GM23338 (cell line): ENCODE data around the gene SFPQ. TPM values are rescaled to one million over a fixed set of nuclear protein-coding genes. Genes with fewer than 3 reads are reported as not detected.

Experiments
- ATAC-seq: fragments of 200-7000 bp; cut with Tn5 transposase; 3 replicates; pipeline ENCODE4 v1.9.1; 2020
- DNase-seq: peaks from one replicate; pipeline ENCODE4 v3.0.0-alpha.2; 2015; ENCODE audit warnings: low spot score
- H2AFZ ChIP-seq: fragments of 200-600 bp; sonication (generic); 2 replicates; pipeline ENCODE4 v1.8.0; 2016; ENCODE audit warnings: antibody characterized with exemption, mild to moderate bottlenecking, moderate library complexity
- H3F3A ChIP-seq: fragments of 200-600 bp; sonication (generic); replicated peaks from 2 replicates; pipeline ENCODE4 v1.8.0; 2017; ENCODE audit warnings: antibody characterized with exemption, mixed run types, low read depth
- H3K27ac ChIP-seq: fragments of 200-600 bp; sonication (generic); 2 replicates; pipeline ENCODE4 v1.6.1; 2016; ENCODE audit warnings: low read depth
- H3K27me3 ChIP-seq: fragments of 200-600 bp; sonication (generic); 2 replicates; pipeline ENCODE4 v1.8.0; 2016; ENCODE audit warnings: mild to moderate bottlenecking, mixed run types, moderate library complexity; ENCODE audit not compliant: insufficient read depth
- H3K36me3 ChIP-seq: fragments of 200-600 bp; sonication (generic); 2 replicates; pipeline ENCODE4 v1.8.0; 2016; ENCODE audit warnings: mild to moderate bottlenecking; ENCODE audit not compliant: insufficient read depth
- H3K4me1 ChIP-seq: fragments of 200-600 bp; sonication (generic); 2 replicates; pipeline ENCODE4 v1.8.0; 2016; ENCODE audit warnings: mild to moderate bottlenecking, moderate library complexity; ENCODE audit not compliant: insufficient read depth
- H3K4me2 ChIP-seq: fragments of 200-600 bp; sonication (generic); 2 replicates; pipeline ENCODE4 v1.7.1; 2017; ENCODE audit warnings: mixed run types
- H3K4me3 ChIP-seq: fragments of 200-600 bp; sonication (generic); 2 replicates; pipeline ENCODE4 v1.6.1; 2016; ENCODE audit warnings: mixed run types
- H3K79me2 ChIP-seq: fragments of 200-600 bp; sonication (generic); replicated peaks from 2 replicates; pipeline ENCODE4 v1.8.0; 2017; ENCODE audit warnings: mild to moderate bottlenecking; ENCODE audit not compliant: insufficient read depth
- H3K9me2 ChIP-seq: fragments of 200-600 bp; sonication (generic); 2 replicates; pipeline ENCODE4 v1.8.0; 2017; ENCODE audit not compliant: insufficient read depth
- H4K20me1 ChIP-seq: fragments of 200-600 bp; sonication (generic); replicated peaks from 2 replicates; pipeline ENCODE4 v1.8.0; 2017; ENCODE audit warnings: mild to moderate bottlenecking; ENCODE audit not compliant: insufficient read depth
- H3K27ac Mint-ChIP-seq: 2 replicates; pipeline ENCODE4 v1.8.0; 2020; ENCODE audit warnings: inconsistent platforms, mild to moderate bottlenecking, moderate library complexity, mixed read lengths
- H3K27me3 Mint-ChIP-seq: 3 replicates; pipeline ENCODE4 v1.8.0; 2022; ENCODE audit warnings: low read depth, mild to moderate bottlenecking, moderate library complexity, mixed read lengths, inconsistent platforms; ENCODE audit not compliant: insufficient read depth, poor library complexity
- H3K36me3 Mint-ChIP-seq: 3 replicates; pipeline ENCODE4 v1.8.0; 2021; ENCODE audit warnings: low read depth, mild to moderate bottlenecking, inconsistent platforms, moderate library complexity, mixed read lengths
- H3K4me1 Mint-ChIP-seq: 3 replicates; pipeline ENCODE4 v1.8.0; 2020; ENCODE audit warnings: mild to moderate bottlenecking, inconsistent platforms, mixed read lengths
- H3K4me3 Mint-ChIP-seq: 3 replicates; pipeline ENCODE4 v1.8.0; 2021; ENCODE audit warnings: moderate library complexity, mild to moderate bottlenecking, inconsistent platforms, mixed read lengths
- H3K9me3 Mint-ChIP-seq: 3 replicates; pipeline ENCODE4 v1.8.0; 2020; ENCODE audit warnings: moderate library complexity, mild to moderate bottlenecking, inconsistent platforms, mixed read lengths
- CREB1 ChIP-seq: fragments of 250-450 bp; sonication (Bioruptor Pico); IDR thresholded peaks from 2 replicates; pipeline ENCODE4 v1.5.0; 2020; ENCODE audit warnings: low read depth, mild to moderate bottlenecking, moderate library complexity
- EZH2 ChIP-seq: fragments of 200-600 bp; sonication (generic); IDR thresholded peaks from one replicate; pipeline ENCODE4 v1.8.0; 2017; ENCODE audit warnings: antibody characterized with exemption, mild to moderate bottlenecking, low read depth; ENCODE audit not compliant: unreplicated experiment
- EZH2phosphoT487 ChIP-seq: fragments of 200-600 bp; sonication (generic); IDR thresholded peaks from one replicate; pipeline ENCODE4 v1.8.1; 2018; ENCODE audit warnings: antibody characterized with exemption; ENCODE audit not compliant: unreplicated experiment
- POLR2AphosphoS5 ChIP-seq: IDR thresholded peaks from 2 replicates; pipeline ENCODE4 v1.6.1; 2016; ENCODE audit warnings: antibody characterized with exemption, low read depth
- ZNF331 ChIP-seq: fragments of 250-450 bp; sonication (Bioruptor Pico); IDR thresholded peaks from 2 replicates; pipeline ENCODE4 v1.5.0; 2020; ENCODE audit warnings: low read depth, mild to moderate bottlenecking, moderate library complexity
- polyA plus RNA-seq: library from polyadenylated mRNA; unstranded; fragments of >200 nt; fragmentation: Nextera tagmentation; extraction: Ambion mirVana; gene quantifications from 2 replicates; pipeline ENCODE4 v1.2.1, GENCODE V29; 2016
- total RNA-seq: library from RNA; depleted of rRNA; stranded (reverse); fragments of >200 nt; shearing (Covaris generic); gene quantifications from 2 replicates; pipeline ENCODE4 v1.2.3, GENCODE V29; 2014
- TF ChIP-seq, protein P1 (sequence below): IDR thresholded peaks from 2 replicates; pipeline ENCODE4 v1.6.1; 2016; ENCODE audit warnings: antibody characterized with exemption
- TF ChIP-seq, protein P2 (sequence below): fragments of 250-450 bp; sonication (Bioruptor Pico); IDR thresholded peaks from 2 replicates; pipeline ENCODE4 v1.5.0; 2020; ENCODE audit warnings: mild to moderate bottlenecking, moderate library complexity
- TF ChIP-seq, protein P3 (sequence below), 2 experiments: fragments of 200-600 bp in 1 of 2; sonication (generic) in 1 of 2; conservative IDR thresholded peaks; 2 replicates each; pipeline versions ENCODE4 v1.5.1 to v1.6.1; 2016 to 2017; ENCODE audit warnings: antibody characterized with exemption in 2 of 2, low read depth in 2 of 2, mild to moderate bottlenecking in 2 of 2, moderate library complexity in 1 of 2

Gene SFPQ
- total and polyA plus RNA-seq, 2 experiments from 2014 or later, result 258 to 352 TPM

DNA sequence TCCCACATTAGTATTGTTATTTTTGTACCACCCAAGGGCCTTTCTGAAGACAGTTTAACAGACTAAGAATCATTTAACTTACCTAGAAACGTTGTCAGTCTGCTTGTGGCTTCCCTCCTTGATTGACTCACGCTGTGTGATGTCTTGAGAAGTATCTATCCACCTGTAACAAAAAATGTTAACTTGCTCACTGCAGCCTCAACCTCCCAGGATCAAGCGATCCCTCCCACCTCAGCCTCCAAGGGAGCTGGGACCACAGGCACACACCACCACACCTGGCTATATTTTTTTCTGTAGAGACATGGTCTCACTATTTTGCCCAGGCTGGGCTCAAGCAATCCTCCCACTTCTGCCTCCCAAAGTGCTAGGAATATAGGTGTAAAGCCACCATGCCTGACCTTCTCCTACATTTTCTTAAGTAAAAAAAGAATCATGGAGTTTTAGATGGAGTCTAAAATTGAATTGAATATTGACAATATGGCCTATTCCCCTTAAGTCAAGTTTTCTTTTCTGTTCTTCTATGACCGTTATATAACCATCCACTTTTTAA, 15.6 kb downstream of the SFPQ start:
- peaks cover 10% of the 10 kb centered on the region for H3K27me3 Mint-ChIP-seq
- Histone ChIP-seq H4K20me1 (peaks cover 55% of the 10 kb centered on the region), H3K27me3 (no peaks in the 10 kb centered on the region), H3K27ac (peak overlapping the region; percentile 35; the same call in 1 of the 2 replicates), H3K4me2 (no peak overlapping the region), H3K79me2 (peaks cover 39% of the 10 kb centered on the region), H3K36me3 (peaks cover 68% of the 10 kb centered on the region), H3F3A (peaks cover 64% of the 10 kb centered on the region), H3K4me3 (no peak overlapping the region), H2AFZ (no peak overlapping the region), H3K9me2 (no peaks in the 10 kb centered on the region), H3K4me1 (no peaks in the 10 kb centered on the region)
- no peak for ATAC-seq
- H3K9me3 Mint-ChIP-seq, result no peaks in the 10 kb centered on the region
- TF ChIP-seq ZNF331 (CRISPR knock-in tag) (no peak), POLR2AphosphoS5 (no peak), EZH2phosphoT487 (peak; percentile 32), CREB1 (no peak), EZH2 (no peak)
- TF ChIP-seq, protein P1, sequence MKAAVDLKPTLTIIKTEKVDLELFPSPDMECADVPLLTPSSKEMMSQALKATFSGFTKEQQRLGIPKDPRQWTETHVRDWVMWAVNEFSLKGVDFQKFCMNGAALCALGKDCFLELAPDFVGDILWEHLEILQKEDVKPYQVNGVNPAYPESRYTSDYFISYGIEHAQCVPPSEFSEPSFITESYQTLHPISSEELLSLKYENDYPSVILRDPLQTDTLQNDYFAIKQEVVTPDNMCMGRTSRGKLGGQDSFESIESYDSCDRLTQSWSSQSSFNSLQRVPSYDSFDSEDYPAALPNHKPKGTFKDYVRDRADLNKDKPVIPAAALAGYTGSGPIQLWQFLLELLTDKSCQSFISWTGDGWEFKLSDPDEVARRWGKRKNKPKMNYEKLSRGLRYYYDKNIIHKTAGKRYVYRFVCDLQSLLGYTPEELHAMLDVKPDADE, result no peak
- TF ChIP-seq, protein P2, sequence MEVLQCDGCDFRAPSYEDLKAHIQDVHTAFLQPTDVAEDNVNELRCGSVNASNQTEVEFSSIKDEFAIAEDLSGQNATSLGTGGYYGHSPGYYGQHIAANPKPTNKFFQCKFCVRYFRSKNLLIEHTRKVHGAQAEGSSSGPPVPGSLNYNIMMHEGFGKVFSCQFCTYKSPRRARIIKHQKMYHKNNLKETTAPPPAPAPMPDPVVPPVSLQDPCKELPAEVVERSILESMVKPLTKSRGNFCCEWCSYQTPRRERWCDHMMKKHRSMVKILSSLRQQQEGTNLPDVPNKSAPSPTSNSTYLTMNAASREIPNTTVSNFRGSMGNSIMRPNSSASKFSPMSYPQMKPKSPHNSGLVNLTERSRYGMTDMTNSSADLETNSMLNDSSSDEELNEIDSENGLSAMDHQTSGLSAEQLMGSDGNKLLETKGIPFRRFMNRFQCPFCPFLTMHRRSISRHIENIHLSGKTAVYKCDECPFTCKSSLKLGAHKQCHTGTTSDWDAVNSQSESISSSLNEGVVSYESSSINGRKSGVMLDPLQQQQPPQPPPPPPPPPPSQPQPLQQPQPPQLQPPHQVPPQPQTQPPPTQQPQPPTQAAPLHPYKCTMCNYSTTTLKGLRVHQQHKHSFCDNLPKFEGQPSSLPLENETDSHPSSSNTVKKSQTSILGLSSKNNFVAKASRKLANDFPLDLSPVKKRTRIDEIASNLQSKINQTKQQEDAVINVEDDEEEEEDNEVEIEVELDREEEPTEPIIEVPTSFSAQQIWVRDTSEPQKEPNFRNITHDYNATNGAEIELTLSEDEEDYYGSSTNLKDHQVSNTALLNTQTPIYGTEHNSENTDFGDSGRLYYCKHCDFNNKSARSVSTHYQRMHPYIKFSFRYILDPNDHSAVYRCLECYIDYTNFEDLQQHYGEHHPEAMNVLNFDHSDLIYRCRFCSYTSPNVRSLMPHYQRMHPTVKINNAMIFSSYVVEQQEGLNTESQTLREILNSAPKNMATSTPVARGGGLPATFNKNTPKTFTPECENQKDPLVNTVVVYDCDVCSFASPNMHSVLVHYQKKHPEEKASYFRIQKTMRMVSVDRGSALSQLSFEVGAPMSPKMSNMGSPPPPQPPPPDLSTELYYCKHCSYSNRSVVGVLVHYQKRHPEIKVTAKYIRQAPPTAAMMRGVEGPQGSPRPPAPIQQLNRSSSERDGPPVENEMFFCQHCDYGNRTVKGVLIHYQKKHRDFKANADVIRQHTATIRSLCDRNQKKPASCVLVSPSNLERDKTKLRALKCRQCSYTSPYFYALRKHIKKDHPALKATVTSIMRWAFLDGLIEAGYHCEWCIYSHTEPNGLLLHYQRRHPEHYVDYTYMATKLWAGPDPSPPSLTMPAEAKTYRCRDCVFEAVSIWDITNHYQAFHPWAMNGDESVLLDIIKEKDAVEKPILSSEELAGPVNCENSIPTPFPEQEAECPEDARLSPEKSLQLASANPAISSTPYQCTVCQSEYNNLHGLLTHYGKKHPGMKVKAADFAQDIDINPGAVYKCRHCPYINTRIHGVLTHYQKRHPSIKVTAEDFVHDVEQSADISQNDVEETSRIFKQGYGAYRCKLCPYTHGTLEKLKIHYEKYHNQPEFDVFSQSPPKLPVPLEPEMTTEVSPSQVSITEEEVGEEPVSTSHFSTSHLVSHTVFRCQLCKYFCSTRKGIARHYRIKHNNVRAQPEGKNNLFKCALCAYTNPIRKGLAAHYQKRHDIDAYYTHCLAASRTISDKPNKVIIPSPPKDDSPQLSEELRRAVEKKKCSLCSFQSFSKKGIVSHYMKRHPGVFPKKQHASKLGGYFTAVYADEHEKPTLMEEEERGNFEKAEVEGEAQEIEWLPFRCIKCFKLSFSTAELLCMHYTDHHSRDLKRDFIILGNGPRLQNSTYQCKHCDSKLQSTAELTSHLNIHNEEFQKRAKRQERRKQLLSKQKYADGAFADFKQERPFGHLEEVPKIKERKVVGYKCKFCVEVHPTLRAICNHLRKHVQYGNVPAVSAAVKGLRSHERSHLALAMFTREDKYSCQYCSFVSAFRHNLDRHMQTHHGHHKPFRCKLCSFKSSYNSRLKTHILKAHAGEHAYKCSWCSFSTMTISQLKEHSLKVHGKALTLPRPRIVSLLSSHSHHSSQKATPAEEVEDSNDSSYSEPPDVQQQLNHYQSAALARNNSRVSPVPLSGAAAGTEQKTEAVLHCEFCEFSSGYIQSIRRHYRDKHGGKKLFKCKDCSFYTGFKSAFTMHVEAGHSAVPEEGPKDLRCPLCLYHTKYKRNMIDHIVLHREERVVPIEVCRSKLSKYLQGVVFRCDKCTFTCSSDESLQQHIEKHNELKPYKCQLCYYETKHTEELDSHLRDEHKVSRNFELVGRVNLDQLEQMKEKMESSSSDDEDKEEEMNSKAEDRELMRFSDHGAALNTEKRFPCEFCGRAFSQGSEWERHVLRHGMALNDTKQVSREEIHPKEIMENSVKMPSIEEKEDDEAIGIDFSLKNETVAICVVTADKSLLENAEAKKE (CRISPR knock-in tag), result no peak
- TF ChIP-seq, protein P3, sequence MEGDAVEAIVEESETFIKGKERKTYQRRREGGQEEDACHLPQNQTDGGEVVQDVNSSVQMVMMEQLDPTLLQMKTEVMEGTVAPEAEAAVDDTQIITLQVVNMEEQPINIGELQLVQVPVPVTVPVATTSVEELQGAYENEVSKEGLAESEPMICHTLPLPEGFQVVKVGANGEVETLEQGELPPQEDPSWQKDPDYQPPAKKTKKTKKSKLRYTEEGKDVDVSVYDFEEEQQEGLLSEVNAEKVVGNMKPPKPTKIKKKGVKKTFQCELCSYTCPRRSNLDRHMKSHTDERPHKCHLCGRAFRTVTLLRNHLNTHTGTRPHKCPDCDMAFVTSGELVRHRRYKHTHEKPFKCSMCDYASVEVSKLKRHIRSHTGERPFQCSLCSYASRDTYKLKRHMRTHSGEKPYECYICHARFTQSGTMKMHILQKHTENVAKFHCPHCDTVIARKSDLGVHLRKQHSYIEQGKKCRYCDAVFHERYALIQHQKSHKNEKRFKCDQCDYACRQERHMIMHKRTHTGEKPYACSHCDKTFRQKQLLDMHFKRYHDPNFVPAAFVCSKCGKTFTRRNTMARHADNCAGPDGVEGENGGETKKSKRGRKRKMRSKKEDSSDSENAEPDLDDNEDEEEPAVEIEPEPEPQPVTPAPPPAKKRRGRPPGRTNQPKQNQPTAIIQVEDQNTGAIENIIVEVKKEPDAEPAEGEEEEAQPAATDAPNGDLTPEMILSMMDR (conservative IDR thresholded peaks at IDR 0.05; ENCODE audit: low read depth in 2 of 2), result no peak
- H3K4me3 Mint-ChIP-seq, result no peak overlapping the region
- no peak overlapping the region for H3K27ac Mint-ChIP-seq
- H3K4me1 Mint-ChIP-seq, result peaks cover 11% of the 10 kb centered on the region; the same call in 2 of the 3 replicates
- H3K36me3 Mint-ChIP-seq, result peaks cover 80% of the 10 kb centered on the region
- DNase-seq, result no peak
